Activated naive CD4-positive, alpha-beta T cell treated with anti-CD3 and anti-CD28 coated beads, Interleukin-2, amount 50 U/mL, for 24 hours (primary cell): Measurements from ENCODE around the gene HSPA8.

Experiments used
- H3K27ac Mint-ChIP-seq: one replicate; pipeline ENCODE4 v1.8.0; 2021; ENCODE audit warnings: mild to moderate bottlenecking, mixed read lengths
- H3K27me3 Mint-ChIP-seq: one replicate; pipeline ENCODE4 v1.8.0; 2021; ENCODE audit warnings: mixed read lengths
- H3K36me3 Mint-ChIP-seq: one replicate; pipeline ENCODE4 v1.8.0; 2021; ENCODE audit warnings: mixed read lengths
- H3K4me1 Mint-ChIP-seq: one replicate; pipeline ENCODE4 v1.8.0; 2021; ENCODE audit warnings: mixed read lengths
- H3K4me3 Mint-ChIP-seq: one replicate; pipeline ENCODE4 v1.8.0; 2021; ENCODE audit warnings: mild to moderate bottlenecking, mixed read lengths
- H3K9me3 Mint-ChIP-seq: one replicate; pipeline ENCODE4 v1.8.0; 2021; ENCODE audit warnings: mixed read lengths

The HSPA8 gene

GRCh38 chr11:123083623-123084029 is 21.7 kb upstream of the HSPA8 start:
- Mint-ChIP-seq H3K27me3 (no peaks in the 10 kb centered on the region), H3K4me1 (peaks cover 55% of the 10 kb centered on the region), H3K9me3 (no peaks in the 10 kb centered on the region), H3K36me3 (no peaks in the 10 kb centered on the region), H3K27ac (peak overlapping the region; percentile 39), H3K4me3 (peak overlapping the region; percentile 68)

GRCh38 chr11:123082977-123083376 is 21.0 kb upstream of the HSPA8 start:
- H3K4me3 Mint-ChIP-seq: peak overlapping the region; percentile 68
- H3K4me1 Mint-ChIP-seq: peaks cover 50% of the 10 kb centered on the region
- H3K9me3 Mint-ChIP-seq: no peaks in the 10 kb centered on the region
- H3K27me3 Mint-ChIP-seq: no peaks in the 10 kb centered on the region
- peak overlapping the region; percentile 15 for H3K27ac Mint-ChIP-seq
- H3K36me3 Mint-ChIP-seq: no peaks in the 10 kb centered on the region

- H3K36me3 Mint-ChIP-seq: no peaks in the 10 kb centered on the region
- H3K9me3 Mint-ChIP-seq: no peaks in the 10 kb centered on the region
- no peak overlapping the region for H3K4me3 Mint-ChIP-seq
- H3K27me3 Mint-ChIP-seq: no peaks in the 10 kb centered on the region
- H3K27ac Mint-ChIP-seq: no peak overlapping the region
- peaks cover 35% of the 10 kb centered on the region for H3K4me1 Mint-ChIP-seq
Measured at GRCh38 chr11:123080015-123080414, 18.1 kb upstream of the HSPA8 start.

- Mint-ChIP-seq H3K9me3 (no peaks in the 10 kb centered on the region), H3K4me1 (peaks cover 34% of the 10 kb centered on the region), H3K36me3 (no peaks in the 10 kb centered on the region), H3K4me3 (no peak overlapping the region), H3K27me3 (no peaks in the 10 kb centered on the region), H3K27ac (no peak overlapping the region)
Measured at GRCh38 chr11:123076484-123076883, 14.5 kb upstream of the HSPA8 start.

- no peaks in the 10 kb centered on the region for H3K27me3 Mint-ChIP-seq
- H3K4me1 Mint-ChIP-seq: peaks cover 57% of the 10 kb centered on the region
- H3K9me3 Mint-ChIP-seq: no peaks in the 10 kb centered on the region
Measured at GRCh38 chr11:123073343-123074057, 11.6 kb upstream of the HSPA8 start.

GRCh38 chr11:123072762-123073161 is 10.8 kb upstream of the HSPA8 start:
- Mint-ChIP-seq H3K9me3 (no peaks in the 10 kb centered on the region), H3K27ac (peak overlapping the region; percentile 76), H3K36me3 (no peaks in the 10 kb centered on the region), H3K4me3 (peak overlapping the region; percentile 9), H3K4me1 (peaks cover 60% of the 10 kb centered on the region), H3K27me3 (no peaks in the 10 kb centered on the region)

More at GRCh38 chr11:123073343-123074057, 11.6 kb upstream of the HSPA8 start:
- Mint-ChIP-seq H3K27ac (peak overlapping the region; percentile 47), H3K4me3 (no peak overlapping the region), H3K36me3 (no peaks in the 10 kb centered on the region)

- no peak overlapping the region for H3K4me3 Mint-ChIP-seq
- H3K36me3 Mint-ChIP-seq: no peaks in the 10 kb centered on the region
- peaks cover 60% of the 10 kb centered on the region for H3K4me1 Mint-ChIP-seq
- H3K27ac Mint-ChIP-seq: peak overlapping the region; percentile 76
- no peaks in the 10 kb centered on the region for H3K27me3 Mint-ChIP-seq
- no peaks in the 10 kb centered on the region for H3K9me3 Mint-ChIP-seq
Measured at GRCh38 chr11:123072332-123072761, 10.4 kb upstream of the HSPA8 start.

- Mint-ChIP-seq H3K27me3 (no peaks in the 10 kb centered on the region), H3K4me1 (peaks cover 65% of the 10 kb centered on the region), H3K36me3 (no peaks in the 10 kb centered on the region), H3K9me3 (no peaks in the 10 kb centered on the region), H3K27ac (peak overlapping the region; percentile 92), H3K4me3 (peak overlapping the region; percentile 89)
Measured at GRCh38 chr11:123069908-123070821, 8.2 kb upstream of the HSPA8 start.

- H3K27ac Mint-ChIP-seq: peak overlapping the region; percentile 86
- no peaks in the 10 kb centered on the region for H3K27me3 Mint-ChIP-seq
- peaks cover 12% of the 10 kb centered on the region for H3K36me3 Mint-ChIP-seq
- H3K4me1 Mint-ChIP-seq: peaks cover 45% of the 10 kb centered on the region
- no peaks in the 10 kb centered on the region for H3K9me3 Mint-ChIP-seq
- H3K4me3 Mint-ChIP-seq: peak overlapping the region; percentile 47
Measured at GRCh38 chr11:123065621-123066020, 3.7 kb upstream of the HSPA8 start.

GRCh38 chr11:123063826-123064657 is 2.1 kb upstream of the HSPA8 start:
- Mint-ChIP-seq H3K4me1 (peaks cover 31% of the 10 kb centered on the region), H3K27ac (peak overlapping the region; percentile 98), H3K27me3 (no peaks in the 10 kb centered on the region), H3K9me3 (no peaks in the 10 kb centered on the region), H3K36me3 (peaks cover 28% of the 10 kb centered on the region), H3K4me3 (peak overlapping the region; percentile 99)

GRCh38 chr11:123062892-123063825 is 1.2 kb upstream of the HSPA8 start:
- H3K9me3 Mint-ChIP-seq: no peaks in the 10 kb centered on the region

GRCh38 chr11:123062158-123062891 is 389 bp upstream of the HSPA8 start:
- H3K9me3 Mint-ChIP-seq: no peaks in the 10 kb centered on the region
- no peaks in the 10 kb centered on the region for H3K27me3 Mint-ChIP-seq
- H3K36me3 Mint-ChIP-seq: peaks cover 44% of the 10 kb centered on the region
- H3K4me1 Mint-ChIP-seq: peaks cover 39% of the 10 kb centered on the region
- peak overlapping the region; percentile 99 for H3K4me3 Mint-ChIP-seq
- peak overlapping the region; percentile 98 for H3K27ac Mint-ChIP-seq

More at GRCh38 chr11:123062892-123063825, 1.2 kb upstream of the HSPA8 start:
- H3K27ac Mint-ChIP-seq: peak overlapping the region; percentile 98
- peak overlapping the region; percentile 99 for H3K4me3 Mint-ChIP-seq
- H3K4me1 Mint-ChIP-seq: peaks cover 31% of the 10 kb centered on the region
- H3K27me3 Mint-ChIP-seq: no peaks in the 10 kb centered on the region
- peaks cover 37% of the 10 kb centered on the region for H3K36me3 Mint-ChIP-seq

- Mint-ChIP-seq H3K4me3 (peak overlapping the region; percentile 99), H3K9me3 (no peaks in the 10 kb centered on the region), H3K36me3 (peaks cover 46% of the 10 kb centered on the region), H3K27ac (peak overlapping the region; percentile 98), H3K4me1 (peaks cover 48% of the 10 kb centered on the region), H3K27me3 (no peaks in the 10 kb centered on the region)
Measured at GRCh38 chr11:123060277-123061000, 1.5 kb downstream of the HSPA8 start.
